OCI-LY1 (cell line): ENCODE measurements around the gene FXYD3.

Experiments used
- CTCF ChIP-seq: fragments of 200-600 bp; sonication (generic), shearing (Covaris generic); IDR thresholded peaks from 2 replicates; pipeline ENCODE4 v1.5.1; 2017; ENCODE audit warnings: mild to moderate bottlenecking, antibody characterized with exemption, low read length, moderate library complexity, mixed read lengths
- EZH2 ChIP-seq: fragments of 200-600 bp; sonication (generic), shearing (Covaris generic); IDR thresholded peaks from 2 replicates; pipeline ENCODE4 v1.8.0; 2017; ENCODE audit warnings: borderline replicate concordance, mixed run types, mild to moderate bottlenecking, antibody characterized with exemption, low read length, moderate library complexity, mixed read lengths

- TF ChIP-seq EZH2, result no peak
- no peak for TF ChIP-seq CTCF
Observed at GRCh38 chr19:35162471-35163326, 47.1 kb downstream of the FXYD3 start.
